Colonic mucosa (tissue), 4 donors: ENCODE measurements around the gene CELA1. TPM values are rescaled to one million over a fixed set of nuclear protein-coding genes. Genes with fewer than 3 reads are reported as not detected.
"Not testable (repeated sequence)": the region's sequence is repeated elsewhere in the genome, so short reads cannot be mapped to it uniquely, and the experiment has no call there.

Experiments used
- DNase-seq: peaks from one replicate; pipeline ENCODE4 v3.0.0-alpha.2; 2020
- H3K27ac ChIP-seq: fragments of 200-600 bp; one replicate; pipeline ENCODE4 v1.8.0; 2021
- H3K27me3 ChIP-seq: fragments of 200-600 bp; one replicate; pipeline ENCODE4 v1.8.0; 2021
- H3K36me3 ChIP-seq: fragments of 200-600 bp; one replicate; pipeline ENCODE4 v1.8.0; 2021
- H3K4me1 ChIP-seq: fragments of 200-600 bp; one replicate; pipeline ENCODE4 v1.8.0; 2021; ENCODE audit warnings: mild to moderate bottlenecking
- H3K4me3 ChIP-seq: fragments of 200-600 bp; one replicate; pipeline ENCODE4 v1.8.0; 2021
- H3K9ac ChIP-seq, 2 donors: one replicate each; pipeline ENCODE4 v1.7.0; 2013; ENCODE audit warnings: control low read depth in 2 of 2, low read depth in 2 of 2, low read length in 2 of 2
- H3K9me3 ChIP-seq: fragments of 200-600 bp; one replicate; pipeline ENCODE4 v1.8.0; 2021
- CTCF ChIP-seq: fragments of 200-600 bp; IDR thresholded peaks from one replicate; pipeline ENCODE4 v1.8.0; 2022; ENCODE audit warnings: antibody characterized with exemption, mild to moderate bottlenecking
- intact Hi-C: fragments of 100-400 bp; cut with DNase I; formaldehyde crosslinking; loops from one replicate; pipeline ENCODE4 v1.14.1; 2022
- total RNA-seq, 2 donors: library from RNA; stranded (reverse); fragmentation: NEBNext Ultra II Directional in 1 of 2; extraction: Animal tissue kit (Norgen Biotek cat#: 25700) in 1 of 2; gene quantifications; one replicate each; pipeline ENCODE4 v1.2.1, GENCODE V29; 2021
- donor health status: healthy.
- donor health status: DM: no; HTN: no; CAD: no.
- donor health status: DM: no; HTN: no; CAD: no.

Gene CELA1
- total RNA-seq, 2 donors from 2014 or later = not detected

GRCh38 chr12:51320695-51321320 lies 25.7 kb downstream of the CELA1 start:
- no peaks in the 10 kb centered on the region for H3K36me3 ChIP-seq
- no peaks in the 10 kb centered on the region for H3K9me3 ChIP-seq
- no peak for DNase-seq
- intact Hi-C loops = no loop called here
- H3K4me1 ChIP-seq = no peaks in the 10 kb centered on the region
- no peak overlapping the region for H3K4me3 ChIP-seq
- no peaks in the 10 kb centered on the region for H3K27me3 ChIP-seq
- H3K9ac ChIP-seq = peak overlapping the region in 1 of 2 donors; percentile 34
- no peak overlapping the region for H3K27ac ChIP-seq
- no peak for TF ChIP-seq CTCF

GRCh38 chr12:51320311-51320694 lies 26.2 kb downstream of the CELA1 start:
- Histone ChIP-seq H3K4me3 (no peak overlapping the region), H3K4me1 (no peaks in the 10 kb centered on the region), H3K9ac (no peak overlapping the region), H3K27me3 (no peaks in the 10 kb centered on the region), H3K27ac (no peak overlapping the region), H3K36me3 (no peaks in the 10 kb centered on the region), H3K9me3 (no peaks in the 10 kb centered on the region)
- intact Hi-C loops = no loop called here
- DNase-seq = no peak
- no peak for TF ChIP-seq CTCF

GRCh38 chr12:51318846-51319599 lies 27.5 kb downstream of the CELA1 start:
- H3K27ac ChIP-seq = peak overlapping the region; percentile 43
- intact Hi-C loops = no loop called here
- H3K9me3 ChIP-seq = no peaks in the 10 kb centered on the region
- no peak for TF ChIP-seq CTCF
- H3K4me1 ChIP-seq = no peaks in the 10 kb centered on the region
- H3K9ac ChIP-seq = peak overlapping the region in 1 of 2 donors; percentile 26
- no peaks in the 10 kb centered on the region for H3K36me3 ChIP-seq
- no peaks in the 10 kb centered on the region for H3K27me3 ChIP-seq
- peak; percentile 63 for DNase-seq
- H3K4me3 ChIP-seq = no peak overlapping the region

GRCh38 chr12:51318057-51318806 lies 28.2 kb downstream of the CELA1 start:
- H3K4me1 ChIP-seq, intact Hi-C loops, H3K27me3 ChIP-seq, H3K9me3 ChIP-seq, H3K27ac ChIP-seq, DNase-seq, H3K36me3 ChIP-seq, H3K4me3 ChIP-seq: not testable (repeated sequence)
- peak overlapping the region in 1 of 2 donors; percentile 26 for H3K9ac ChIP-seq

GRCh38 chr12:51311389-51311788 lies 35.1 kb downstream of the CELA1 start:
- no peak for DNase-seq
- no peak overlapping the region for H3K9ac ChIP-seq
- H3K9me3 ChIP-seq = no peaks in the 10 kb centered on the region
- H3K4me3 ChIP-seq = no peak overlapping the region
- H3K27me3 ChIP-seq = no peaks in the 10 kb centered on the region
- no peak for TF ChIP-seq CTCF
- H3K36me3 ChIP-seq = no peaks in the 10 kb centered on the region
- intact Hi-C loops = no loop called here
- peaks cover 4% of the 10 kb centered on the region for H3K4me1 ChIP-seq
- H3K27ac ChIP-seq = no peak overlapping the region
